CD4-positive, alpha-beta T cell (primary cell): ENCODE measurements around the gene LMBR1. TPM values are rescaled to one million over a fixed set of nuclear protein-coding genes. Genes with fewer than 3 reads are reported as not detected.

ENCODE experiments used
- ATAC-seq: fragments of 200-7000 bp; cut with Tn5 transposase; one replicate; pipeline ENCODE4 v1.10.0; 2022; ENCODE audit warnings: mild to moderate bottlenecking; ENCODE audit not compliant: poor library complexity
- CTCF ChIA-PET: fragments of 350-600 bp; sonication (Branson Sonifier 250); formaldehyde crosslinking; loops from one replicate; lab custom pipeline; 2021; ENCODE audit warnings: antibody characterized with exemption, inconsistent platforms; lab: Charles Lee
- POLR2A ChIA-PET: fragments of 350-600 bp; sonication (Branson Sonifier 250); formaldehyde crosslinking; loops from one replicate; lab custom pipeline; 2021; ENCODE audit warnings: antibody characterized with exemption, inconsistent platforms; lab: Charles Lee
- DNase-seq, 14 experiments: peaks; one replicate each; pipeline ENCODE4 v3.0.0-alpha.2; 2013 to 2020; ENCODE audit warnings: mixed read lengths in 2 of 14
- H3K27ac ChIP-seq, 2 donors: one replicate each; pipeline versions ENCODE4 v1.5.1 to v1.7.0; 2013; ENCODE audit warnings: low read length in 2 of 2, low read depth in 1 of 2, mild to moderate bottlenecking in 1 of 2
- H3K27me3 ChIP-seq, 2 experiments: 1 replicate in 1 of 2; 2 replicates in 1 of 2; pipeline versions ENCODE4 v1.6.1 to v1.7.0; 2013; ENCODE audit warnings: low read length in 2 of 2, control low read depth in 1 of 2, mild to moderate bottlenecking in 1 of 2, moderate library complexity in 1 of 2; ENCODE audit not compliant: insufficient read depth in 2 of 2, control insufficient read depth in 1 of 2
- H3K36me3 ChIP-seq: one replicate; pipeline ENCODE4 v1.6.1; 2013; ENCODE audit warnings: low read length, control low read depth; ENCODE audit not compliant: insufficient read depth
- H3K4me1 ChIP-seq: one replicate; pipeline ENCODE4 v1.6.1; 2013; ENCODE audit warnings: low read length, control low read depth; ENCODE audit not compliant: insufficient read depth
- H3K4me3 ChIP-seq: one replicate; pipeline ENCODE4 v1.5.1; 2013; ENCODE audit warnings: mild to moderate bottlenecking, low read length, moderate library complexity
- H3K9me3 ChIP-seq, 2 experiments: 1 replicate in 1 of 2; 2 replicates in 1 of 2; pipeline versions ENCODE4 v1.6.1 to v1.7.0; 2013; ENCODE audit warnings: low read length in 2 of 2, mild to moderate bottlenecking in 2 of 2, control low read depth in 1 of 2, moderate library complexity in 1 of 2; ENCODE audit not compliant: control insufficient read depth in 1 of 2, insufficient read depth in 1 of 2
- H3K27ac Mint-ChIP-seq: one replicate; pipeline ENCODE4 v1.8.0; 2020; ENCODE audit warnings: mixed read lengths
- H3K27me3 Mint-ChIP-seq: one replicate; pipeline ENCODE4 v1.8.0; 2021; ENCODE audit warnings: mixed read lengths
- H3K36me3 Mint-ChIP-seq: one replicate; pipeline ENCODE4 v1.8.0; 2021; ENCODE audit warnings: low read depth, mixed read lengths
- H3K4me1 Mint-ChIP-seq: one replicate; pipeline ENCODE4 v1.8.0; 2021; ENCODE audit warnings: low read depth, mixed read lengths
- H3K4me3 Mint-ChIP-seq: one replicate; pipeline ENCODE4 v1.8.0; 2020; ENCODE audit warnings: mild to moderate bottlenecking, mixed read lengths
- H3K9me3 Mint-ChIP-seq: one replicate; pipeline ENCODE4 v1.8.0; 2020; ENCODE audit warnings: mixed read lengths
- intact Hi-C, 2 experiments: fragments of 100-400 bp; cut with DNase I in 1 of 2; cut with micrococcal nuclease in 1 of 2; formaldehyde crosslinking; loops; one replicate each; pipeline versions ENCODE4 v1.15.1 to v1.9.0; 2023 to 2025; cut with DNase I, micrococcal nuclease
- total RNA-seq, 174 experiments: library from RNA in 2 of 174; stranded (reverse) in 2 of 174; gene quantifications; one replicate each; pipeline ENCODE4 v1.2.3 and lab custom pipeline; 2021 to 2026
- TF ChIP-seq, protein P1 (sequence below): fragments of 200-600 bp; IDR thresholded peaks from one replicate; pipeline ENCODE4 v1.8.0; 2022; ENCODE audit warnings: antibody characterized with exemption, mild to moderate bottlenecking

Gene LMBR1
- total RNA-seq, 2 experiments from 2014 or later, result 61.6 to 61.9 TPM

DNA sequence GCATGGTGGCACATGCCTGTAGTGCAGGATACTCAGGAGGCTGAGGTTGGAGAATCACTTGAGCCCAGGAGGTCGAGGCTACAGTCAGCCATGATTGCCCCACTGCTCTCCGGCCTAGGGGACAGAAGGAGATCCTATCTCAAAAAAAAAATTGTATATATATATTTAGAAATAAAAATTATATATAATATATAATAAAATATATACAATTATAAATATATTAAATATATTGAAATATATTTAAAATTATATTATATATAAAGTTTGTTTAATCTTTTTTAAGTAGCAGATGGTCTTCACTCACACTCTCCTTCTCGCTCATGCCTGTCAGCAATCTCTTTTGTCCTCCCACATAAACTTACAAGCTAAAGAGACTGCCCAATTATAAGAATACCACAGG, 58.5 kb downstream of the LMBR1 start:
- H3K4me3 Mint-ChIP-seq, result no peak overlapping the region
- ATAC-seq (no peak), DNase-seq (no peak)
- H3K36me3 ChIP-seq, result peaks cover 22% of the 10 kb centered on the region
- intact Hi-C loops, result no loop called here
- peaks cover 2% of the 10 kb centered on the region for H3K4me1 Mint-ChIP-seq
- no peak overlapping the region for H3K27ac Mint-ChIP-seq
- H3K4me1 ChIP-seq, result no peaks in the 10 kb centered on the region
- H3K27me3 Mint-ChIP-seq, result no peaks in the 10 kb centered on the region
- ChIA-PET POLR2A (no interaction called here), CTCF (no interaction called here)
- H3K27me3 ChIP-seq, result no peaks in the 10 kb centered on the region
- no peak overlapping the region for H3K4me3 ChIP-seq
- H3K36me3 Mint-ChIP-seq, result peaks cover 73% of the 10 kb centered on the region
- H3K9me3 ChIP-seq, result no peaks in the 10 kb centered on the region
- TF ChIP-seq, protein P1, sequence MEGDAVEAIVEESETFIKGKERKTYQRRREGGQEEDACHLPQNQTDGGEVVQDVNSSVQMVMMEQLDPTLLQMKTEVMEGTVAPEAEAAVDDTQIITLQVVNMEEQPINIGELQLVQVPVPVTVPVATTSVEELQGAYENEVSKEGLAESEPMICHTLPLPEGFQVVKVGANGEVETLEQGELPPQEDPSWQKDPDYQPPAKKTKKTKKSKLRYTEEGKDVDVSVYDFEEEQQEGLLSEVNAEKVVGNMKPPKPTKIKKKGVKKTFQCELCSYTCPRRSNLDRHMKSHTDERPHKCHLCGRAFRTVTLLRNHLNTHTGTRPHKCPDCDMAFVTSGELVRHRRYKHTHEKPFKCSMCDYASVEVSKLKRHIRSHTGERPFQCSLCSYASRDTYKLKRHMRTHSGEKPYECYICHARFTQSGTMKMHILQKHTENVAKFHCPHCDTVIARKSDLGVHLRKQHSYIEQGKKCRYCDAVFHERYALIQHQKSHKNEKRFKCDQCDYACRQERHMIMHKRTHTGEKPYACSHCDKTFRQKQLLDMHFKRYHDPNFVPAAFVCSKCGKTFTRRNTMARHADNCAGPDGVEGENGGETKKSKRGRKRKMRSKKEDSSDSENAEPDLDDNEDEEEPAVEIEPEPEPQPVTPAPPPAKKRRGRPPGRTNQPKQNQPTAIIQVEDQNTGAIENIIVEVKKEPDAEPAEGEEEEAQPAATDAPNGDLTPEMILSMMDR, result no peak
- H3K27ac ChIP-seq, result no peak overlapping the region
- H3K9me3 Mint-ChIP-seq, result no peaks in the 10 kb centered on the region

DNA sequence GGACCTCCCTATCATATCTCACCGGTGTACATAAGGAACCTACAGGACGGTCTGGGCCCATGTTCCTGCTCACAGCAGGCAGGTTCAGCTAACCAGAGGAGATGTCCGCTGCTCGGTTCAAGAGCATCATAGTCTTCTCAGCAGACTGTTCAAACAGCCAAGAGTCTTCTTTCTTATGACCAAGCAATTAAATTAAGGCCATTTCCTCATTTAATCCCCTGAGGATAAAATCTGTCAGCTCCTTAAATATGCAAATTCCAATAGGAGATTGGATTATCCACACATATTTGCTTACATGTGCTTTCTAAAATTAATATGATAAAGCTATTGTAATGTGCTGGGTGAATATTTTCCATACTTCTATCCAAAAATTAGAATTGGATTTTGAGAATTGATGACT, 59.7 kb downstream of the LMBR1 start:
- Mint-ChIP-seq H3K4me1 (no peaks in the 10 kb centered on the region), H3K27me3 (no peaks in the 10 kb centered on the region), H3K9me3 (no peaks in the 10 kb centered on the region), H3K27ac (no peak overlapping the region), H3K36me3 (peaks cover 75% of the 10 kb centered on the region), H3K4me3 (no peak overlapping the region)
- no peak for DNase-seq
- intact Hi-C loops, result no loop called here
- H3K36me3 ChIP-seq, result peaks cover 22% of the 10 kb centered on the region
- TF ChIP-seq, protein P1, result no peak
- H3K27ac ChIP-seq, result no peak overlapping the region
- H3K4me1 ChIP-seq, result no peaks in the 10 kb centered on the region
- no peaks in the 10 kb centered on the region for H3K9me3 ChIP-seq
- ChIA-PET POLR2A (no interaction called here), CTCF (interaction anchor here (0.6 kb wide), 1 partner anchor 10 kb away, joined by 3 read pairs; no protein-coding TSS in a partner anchor)
- ATAC-seq, result no peak
- H3K27me3 ChIP-seq, result no peaks in the 10 kb centered on the region
- no peak overlapping the region for H3K4me3 ChIP-seq

DNA sequence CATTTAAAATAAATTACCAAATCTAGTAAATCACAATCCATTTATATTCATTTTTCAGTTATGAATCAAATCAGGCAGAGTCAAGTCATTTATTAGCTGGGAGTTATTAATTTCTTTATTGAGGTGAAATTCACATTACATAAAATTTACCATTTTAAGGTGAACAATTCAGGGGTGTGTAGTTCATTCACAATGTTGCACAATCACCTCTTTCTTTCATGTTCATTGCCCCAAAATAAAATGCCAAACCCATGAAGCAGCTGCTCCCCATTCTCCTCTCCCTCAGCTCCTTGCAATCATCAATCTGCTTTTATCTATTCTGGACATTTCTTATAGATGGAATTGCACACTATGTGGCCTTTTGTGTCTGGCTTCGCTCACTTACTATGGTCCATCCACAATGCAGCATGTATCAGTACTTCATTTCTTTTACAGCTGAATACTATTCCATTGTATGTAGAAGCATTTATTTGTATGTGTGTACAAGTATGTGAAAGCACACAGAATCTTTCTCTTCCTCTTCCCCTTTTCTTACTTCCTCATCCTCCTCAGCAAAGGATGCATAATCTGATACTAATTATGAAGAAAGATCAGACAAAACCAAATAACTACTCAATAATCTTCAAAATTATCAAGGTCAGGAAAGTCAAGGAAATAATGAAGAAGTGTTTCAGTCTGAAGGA, 60.6 kb downstream of the LMBR1 start:
- ChIA-PET POLR2A (no interaction called here), CTCF (no interaction called here)
- Mint-ChIP-seq H3K27ac (no peak overlapping the region), H3K27me3 (no peaks in the 10 kb centered on the region), H3K9me3 (no peaks in the 10 kb centered on the region), H3K4me1 (no peaks in the 10 kb centered on the region), H3K36me3 (peaks cover 69% of the 10 kb centered on the region), H3K4me3 (no peak overlapping the region)
- intact Hi-C loops, result no loop called here
- Histone ChIP-seq H3K27me3 (no peaks in the 10 kb centered on the region), H3K9me3 (no peaks in the 10 kb centered on the region), H3K4me1 (no peaks in the 10 kb centered on the region), H3K27ac (no peak overlapping the region), H3K4me3 (no peak overlapping the region), H3K36me3 (peaks cover 22% of the 10 kb centered on the region)
- TF ChIP-seq, protein P1, result no peak
- ATAC-seq (no peak), DNase-seq (no peak)
